C4-2B (cell line): ENCODE data around the gene PRDX4.

Experiments
- ZFX ChIP-seq: fragments of 450-650 bp; IDR thresholded peaks from 2 replicates; pipeline ENCODE4 v1.6.1; 2017
- TF ChIP-seq, protein P1 (sequence below): fragments of 450-650 bp; conservative IDR thresholded peaks from 2 replicates; pipeline ENCODE4 v1.5.1; 2017; ENCODE audit warnings: mild to moderate bottlenecking

DNA sequence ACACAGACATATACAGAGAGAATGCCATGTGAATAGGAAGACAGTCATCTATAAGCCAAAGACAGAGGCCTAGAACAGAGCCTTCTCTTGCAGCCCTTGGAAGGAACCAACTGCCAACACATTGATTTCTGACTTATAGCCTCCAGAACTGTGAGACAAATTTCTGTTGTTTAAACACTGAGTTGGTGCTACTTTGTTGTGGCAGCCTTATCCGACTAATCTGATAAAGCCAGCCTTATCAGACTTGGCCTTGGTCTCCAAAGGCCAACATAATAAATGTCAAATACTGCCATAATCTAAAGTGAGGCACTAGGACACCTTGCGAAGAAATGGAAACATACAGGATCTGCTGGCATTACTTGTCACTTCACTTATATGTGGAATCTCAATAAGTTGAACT, 24.3 kb upstream of the PRDX4 start:
- TF ChIP-seq, protein P1, sequence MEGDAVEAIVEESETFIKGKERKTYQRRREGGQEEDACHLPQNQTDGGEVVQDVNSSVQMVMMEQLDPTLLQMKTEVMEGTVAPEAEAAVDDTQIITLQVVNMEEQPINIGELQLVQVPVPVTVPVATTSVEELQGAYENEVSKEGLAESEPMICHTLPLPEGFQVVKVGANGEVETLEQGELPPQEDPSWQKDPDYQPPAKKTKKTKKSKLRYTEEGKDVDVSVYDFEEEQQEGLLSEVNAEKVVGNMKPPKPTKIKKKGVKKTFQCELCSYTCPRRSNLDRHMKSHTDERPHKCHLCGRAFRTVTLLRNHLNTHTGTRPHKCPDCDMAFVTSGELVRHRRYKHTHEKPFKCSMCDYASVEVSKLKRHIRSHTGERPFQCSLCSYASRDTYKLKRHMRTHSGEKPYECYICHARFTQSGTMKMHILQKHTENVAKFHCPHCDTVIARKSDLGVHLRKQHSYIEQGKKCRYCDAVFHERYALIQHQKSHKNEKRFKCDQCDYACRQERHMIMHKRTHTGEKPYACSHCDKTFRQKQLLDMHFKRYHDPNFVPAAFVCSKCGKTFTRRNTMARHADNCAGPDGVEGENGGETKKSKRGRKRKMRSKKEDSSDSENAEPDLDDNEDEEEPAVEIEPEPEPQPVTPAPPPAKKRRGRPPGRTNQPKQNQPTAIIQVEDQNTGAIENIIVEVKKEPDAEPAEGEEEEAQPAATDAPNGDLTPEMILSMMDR, result no peak
- TF ChIP-seq ZFX, result no peak
